ENCODE results near the gene SRSF12.

The SRSF12 gene

DNA sequence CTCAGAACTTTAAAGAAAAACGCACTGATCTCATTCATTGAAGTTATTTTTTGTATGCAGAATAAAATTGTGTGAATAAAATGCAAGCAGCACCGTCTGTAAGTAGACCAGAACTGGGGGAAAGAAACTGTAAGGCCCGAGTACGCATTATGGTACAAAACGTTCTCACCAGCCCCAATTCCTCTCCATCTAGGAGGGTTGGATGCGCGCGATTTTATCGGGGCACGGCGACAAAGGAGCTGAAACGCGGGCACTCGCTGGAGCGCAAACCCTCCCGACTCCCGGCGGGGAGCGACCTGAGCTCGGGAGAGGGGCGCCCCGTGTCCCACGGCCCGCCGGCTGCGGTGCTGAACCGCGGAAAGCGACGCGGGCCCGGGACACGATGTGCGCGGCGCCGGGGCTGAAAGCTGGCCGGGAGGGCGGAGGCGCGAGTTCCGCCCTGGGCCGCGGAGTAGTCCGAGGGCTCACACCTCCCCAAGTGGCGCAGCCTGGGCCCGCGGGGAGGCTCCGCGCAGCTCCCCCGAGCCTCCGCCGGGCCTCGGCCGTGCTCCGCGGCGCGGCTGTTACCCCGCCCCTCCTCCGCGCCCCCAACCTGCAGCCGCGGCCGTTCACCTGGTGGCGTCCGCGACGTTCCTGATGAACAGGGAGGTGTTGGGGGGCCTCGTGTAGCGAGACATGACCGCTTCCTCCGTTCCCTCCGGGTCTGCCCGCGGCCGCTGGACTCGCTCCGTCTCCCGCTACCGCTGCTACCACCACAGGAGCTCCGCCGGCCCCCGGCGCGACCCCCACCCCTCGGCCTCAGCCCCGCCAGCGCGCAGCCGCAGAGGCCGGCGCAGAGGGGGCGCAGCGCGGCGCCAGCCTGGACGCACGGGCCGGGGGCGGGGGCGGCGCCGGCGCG is at the start of gene SRSF12:
Gene SRSF12, minus strand, starts transcription at position 861 of the 898 bp plus-strand sequence. Its CDS starts 184 bp downstream, at position 677.
- H3K79me2 ChIP-seq (ENCODE audit: low read length) = no peaks in the 10 kb centered on the region
- peaks cover 14% of the 10 kb centered on the region for H3K4me1 ChIP-seq (ENCODE audit: low read length)
- peak within 1 kb of the TSS; percentile 74 for H3K4me3 ChIP-seq (ENCODE audit: low read length)
- H4K20me1 ChIP-seq (ENCODE audit: insufficient read depth, low read length) = no peaks in the 10 kb centered on the region
- H3K36me3 ChIP-seq (replicated peaks; ENCODE audit: insufficient read depth, low read length) = no peaks in the 10 kb centered on the region
- H3K27me3 ChIP-seq (replicated peaks; ENCODE audit: insufficient read depth, low read length) = no peaks in the 10 kb centered on the region
- peak within 1 kb of the TSS; percentile 82 for H2AFZ ChIP-seq (ENCODE audit: low read length)
- peak; percentile 63 for DNase-seq
- peaks cover 13% of the 10 kb centered on the region; the same call in 1 of the 2 replicates for H3F3A ChIP-seq (ENCODE audit: insufficient read depth, low read length)
- no peak within 1 kb of the TSS for H3K27ac ChIP-seq (ENCODE audit: low read length)
- no peak for TF ChIP-seq EZH2 (optimal IDR thresholded peaks at IDR 0.05; ENCODE audit: low read depth, low read length)
- TF ChIP-seq EZH2phosphoT487 (IDR thresholded peaks at IDR 0.05; ENCODE audit: low read length) = no peak
- TF ChIP-seq CTCF (IDR thresholded peaks at IDR 0.05; ENCODE audit: low read length) = no peak
- peak within 1 kb of the TSS; percentile 64 for H3K4me2 ChIP-seq (ENCODE audit: low read depth, low read length)
- no peaks in the 10 kb centered on the region for H3K9me3 ChIP-seq (replicated peaks; ENCODE audit: insufficient read depth, low read length)
- H3K9ac ChIP-seq (ENCODE audit: low read length) = peak within 1 kb of the TSS; percentile 55; the same call in 1 of the 2 replicates
- no peaks in the 10 kb centered on the region for H3K9me2 ChIP-seq (replicated peaks; ENCODE audit: insufficient read depth, low read length)

DNA sequence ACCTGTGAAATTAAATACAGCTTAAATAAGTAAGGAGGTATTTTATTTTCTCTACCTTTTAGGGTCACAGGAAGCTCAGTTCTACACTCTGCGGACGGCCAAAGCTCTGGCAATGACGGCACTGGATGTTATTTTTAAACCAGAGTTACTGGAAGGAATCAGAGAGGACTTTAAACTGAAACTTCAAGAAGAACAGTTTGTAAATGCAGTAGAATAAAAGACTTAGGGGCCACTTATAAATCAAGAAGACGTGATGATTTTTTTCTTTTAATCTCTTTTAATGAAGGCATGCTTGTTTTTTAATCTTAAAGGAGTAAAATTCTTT is 44.1 kb upstream of the SRSF12 start:
- TF ChIP-seq CTCF (IDR thresholded peaks at IDR 0.05; ENCODE audit: low read length) (no peak), EZH2phosphoT487 (IDR thresholded peaks at IDR 0.05; ENCODE audit: low read length) (no peak), EZH2 (optimal IDR thresholded peaks at IDR 0.05; ENCODE audit: low read depth, low read length) (no peak)
- H3K79me2 ChIP-seq (ENCODE audit: low read length) = peaks cover 25% of the 10 kb centered on the region
- no peak overlapping the region for H2AFZ ChIP-seq (ENCODE audit: low read length)
- no peak for DNase-seq
- H3K4me1 ChIP-seq (ENCODE audit: low read length) = no peaks in the 10 kb centered on the region
- H3K9me3 ChIP-seq (replicated peaks; ENCODE audit: insufficient read depth, low read length) = no peaks in the 10 kb centered on the region
- no peak overlapping the region for H3K27ac ChIP-seq (ENCODE audit: low read length)
- H3K4me3 ChIP-seq (ENCODE audit: low read length) = no peak overlapping the region
- H3F3A ChIP-seq (ENCODE audit: insufficient read depth, low read length) = 0 out of 2 replicates have a peak, but pooled peaks cover 2% of the 10 kb centered on the region
- H3K9me2 ChIP-seq (replicated peaks; ENCODE audit: insufficient read depth, low read length) = no peaks in the 10 kb centered on the region
- H4K20me1 ChIP-seq (ENCODE audit: insufficient read depth, low read length) = no peaks in the 10 kb centered on the region
- no peak overlapping the region for H3K9ac ChIP-seq (ENCODE audit: low read length)
- no peaks in the 10 kb centered on the region for H3K27me3 ChIP-seq (replicated peaks; ENCODE audit: insufficient read depth, low read length)
- no peak overlapping the region for H3K4me2 ChIP-seq (ENCODE audit: low read depth, low read length)
- H3K36me3 ChIP-seq (replicated peaks; ENCODE audit: insufficient read depth, low read length) = peaks cover 9% of the 10 kb centered on the region; the same call in 1 of the 2 replicates

- Histone ChIP-seq H3K9ac (ENCODE audit: low read length) (no peak overlapping the region), H3K27ac (ENCODE audit: low read length) (no peak overlapping the region), H3K79me2 (ENCODE audit: low read length) (peaks cover 28% of the 10 kb centered on the region), H4K20me1 (ENCODE audit: insufficient read depth, low read length) (no peaks in the 10 kb centered on the region), H3K9me3 (replicated peaks; ENCODE audit: insufficient read depth, low read length) (no peaks in the 10 kb centered on the region), H2AFZ (ENCODE audit: low read length) (no peak overlapping the region), H3K36me3 (replicated peaks; ENCODE audit: insufficient read depth, low read length) (peaks cover 9% of the 10 kb centered on the region; the same call in 1 of the 2 replicates), H3F3A (ENCODE audit: insufficient read depth, low read length) (0 out of 2 replicates have a peak, but pooled peaks cover under 1% of the 10 kb centered on the region), H3K9me2 (replicated peaks; ENCODE audit: insufficient read depth, low read length) (no peaks in the 10 kb centered on the region), H3K27me3 (replicated peaks; ENCODE audit: insufficient read depth, low read length) (no peaks in the 10 kb centered on the region), H3K4me3 (ENCODE audit: low read length) (no peak overlapping the region), H3K4me2 (ENCODE audit: low read depth, low read length) (no peak overlapping the region), H3K4me1 (ENCODE audit: low read length) (no peaks in the 10 kb centered on the region)
- TF ChIP-seq EZH2 (optimal IDR thresholded peaks at IDR 0.05; ENCODE audit: low read depth, low read length) (no peak), EZH2phosphoT487 (IDR thresholded peaks at IDR 0.05; ENCODE audit: low read length) (no peak), CTCF (IDR thresholded peaks at IDR 0.05; ENCODE audit: low read length) (no peak)
- no peak for DNase-seq
Observed at GRCh38 chr6:89161326-89162046, 43.6 kb upstream of the SRSF12 start.

Measured in MM.1S (cell line).